PC-9 (cell line): ENCODE measurements around the gene DCAF7. TPM values are rescaled to one million over a fixed set of nuclear protein-coding genes. Genes with fewer than 3 reads are reported as not detected.

Source experiments
- BruUV-seq: library from RNA; stranded (reverse); fragments of 400-500 nt; replicated peaks from 2 replicates; lab custom pipeline; 2021; lab: Mats Ljungman, UMichigan
- CTCF ChIA-PET: fragments of 300-600 bp; sonication (Branson Sonifier 250); formaldehyde crosslinking; loops from one replicate; lab custom pipeline; 2022; ENCODE audit warnings: antibody characterized with exemption; lab: Charles Lee
- POLR2A ChIA-PET: fragments of 300-600 bp; sonication (Branson Sonifier 250); formaldehyde crosslinking; loops from one replicate; lab custom pipeline; 2022; ENCODE audit warnings: antibody characterized with exemption; ENCODE audit not compliant: unreplicated experiment; lab: Charles Lee
- DNase-seq, 2 experiments: peaks; one replicate each; pipeline versions ENCODE4 v3.0.0 to v3.0.0-alpha.2; 2015 to 2022; ENCODE audit warnings: mixed read lengths in 1 of 2
- H2AFZ ChIP-seq: fragments of 200-600 bp; sonication (generic); 2 replicates; pipeline ENCODE4 v1.8.1; 2017; ENCODE audit warnings: antibody characterized with exemption
- H3F3A ChIP-seq: fragments of 200-600 bp; sonication (generic); 2 replicates; pipeline ENCODE4 v1.8.1; 2017; ENCODE audit warnings: antibody characterized with exemption, mild to moderate bottlenecking, low read depth; ENCODE audit not compliant: insufficient read depth
- H3K27ac ChIP-seq: fragments of 200-600 bp; sonication (generic); 2 replicates; pipeline ENCODE4 v1.6.1; 2016; ENCODE audit warnings: mixed run types
- H3K27me3 ChIP-seq: fragments of 200-600 bp; sonication (generic); 2 replicates; pipeline ENCODE4 v1.6.1; 2016; ENCODE audit warnings: low read depth, mixed run types; ENCODE audit not compliant: insufficient read depth
- H3K36me3 ChIP-seq: fragments of 200-600 bp; sonication (generic); 2 replicates; pipeline ENCODE4 v1.6.1; 2016; ENCODE audit warnings: low read depth, mixed run types
- H3K4me1 ChIP-seq: fragments of 200-600 bp; sonication (generic); replicated peaks from 2 replicates; pipeline ENCODE4 v1.6.1; 2016; ENCODE audit warnings: mixed run types; ENCODE audit not compliant: insufficient read depth
- H3K4me2 ChIP-seq: fragments of 200-600 bp; sonication (generic); 2 replicates; pipeline ENCODE4 v1.6.1; 2017; ENCODE audit warnings: mixed run types
- H3K4me3 ChIP-seq: fragments of 200-600 bp; sonication (generic); 2 replicates; pipeline ENCODE4 v1.6.1; 2016; ENCODE audit warnings: mixed run types
- H3K79me2 ChIP-seq: fragments of 200-600 bp; sonication (generic); 2 replicates; pipeline ENCODE4 v1.6.1; 2017; ENCODE audit warnings: low read depth, mixed run types
- H3K9me2 ChIP-seq: fragments of 200-600 bp; sonication (generic); 2 replicates; pipeline ENCODE4 v1.8.1; 2017; ENCODE audit warnings: mild to moderate bottlenecking; ENCODE audit not compliant: insufficient read depth
- H3K9me3 ChIP-seq: fragments of 200-600 bp; sonication (generic); 2 replicates; pipeline ENCODE4 v1.8.1; 2016; ENCODE audit warnings: low read depth; ENCODE audit not compliant: insufficient read depth
- H4K20me1 ChIP-seq: fragments of 200-600 bp; sonication (generic); 2 replicates; pipeline ENCODE4 v1.8.1; 2017; ENCODE audit not compliant: insufficient read depth
- EZH2 ChIP-seq: fragments of 200-600 bp; sonication (generic); IDR thresholded peaks from 2 replicates; pipeline ENCODE4 v1.8.0; 2017; ENCODE audit warnings: antibody characterized with exemption, low read depth
- intact Hi-C: fragments of 100-400 bp; cut with micrococcal nuclease; formaldehyde crosslinking; loops from one replicate; pipeline ENCODE4 v1.10.0; 2022; ENCODE audit not compliant: unreplicated experiment
- total RNA-seq: library from RNA; stranded (reverse); gene quantifications from 2 replicates; pipeline ENCODE4 v1.2.3, GENCODE V29; 2021
- TF ChIP-seq, protein P1 (sequence below): fragments of 200-600 bp; sonication (generic); conservative IDR thresholded peaks from 2 replicates; pipeline ENCODE4 v1.6.1; 2017; ENCODE audit warnings: mixed run types, antibody characterized with exemption, mild to moderate bottlenecking, moderate library complexity

Gene DCAF7
- total RNA-seq, 1 experiment from 2014 or later = 78.9 TPM

DNA sequence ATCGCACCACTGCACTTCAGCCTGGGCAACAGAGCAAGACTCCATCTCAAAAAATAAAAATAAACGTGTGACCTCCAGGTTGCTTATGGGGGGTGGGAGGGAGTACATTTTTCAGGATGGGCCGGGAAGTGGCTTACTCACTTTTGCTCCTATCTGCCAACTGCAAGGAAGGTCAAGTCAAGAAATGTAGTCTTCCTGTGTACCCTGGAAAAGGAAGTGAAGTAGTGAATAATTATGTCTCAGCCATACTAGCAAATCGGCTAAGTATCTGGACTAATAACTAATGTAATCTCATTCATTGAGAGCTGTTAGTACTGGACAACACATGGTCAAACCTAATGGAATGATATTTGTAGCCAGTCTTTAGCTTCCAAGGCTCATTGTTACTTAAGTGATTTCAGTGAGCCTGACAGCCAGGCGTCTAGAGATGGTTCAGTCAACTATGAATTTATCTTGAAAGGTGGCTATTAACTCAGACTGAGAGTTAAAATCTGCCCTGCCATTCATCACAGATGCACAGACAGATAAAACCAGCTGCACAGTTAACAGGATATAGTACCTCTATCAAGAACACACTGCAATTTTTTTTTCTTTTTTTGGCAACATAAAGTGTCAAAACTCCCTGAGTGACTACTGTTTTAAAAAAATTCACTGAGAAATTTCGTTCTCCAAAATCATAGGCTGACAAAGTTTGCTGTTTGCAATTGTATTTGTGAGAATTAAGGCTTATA lies 46.7 kb downstream of the DCAF7 start:
- no peak overlapping the region for H3K4me3 ChIP-seq
- H3K27ac ChIP-seq = no peak overlapping the region
- BruUV-seq = no TSS peak
- no peak overlapping the region for H3K4me2 ChIP-seq
- no peak for TF ChIP-seq EZH2
- TF ChIP-seq, protein P1, sequence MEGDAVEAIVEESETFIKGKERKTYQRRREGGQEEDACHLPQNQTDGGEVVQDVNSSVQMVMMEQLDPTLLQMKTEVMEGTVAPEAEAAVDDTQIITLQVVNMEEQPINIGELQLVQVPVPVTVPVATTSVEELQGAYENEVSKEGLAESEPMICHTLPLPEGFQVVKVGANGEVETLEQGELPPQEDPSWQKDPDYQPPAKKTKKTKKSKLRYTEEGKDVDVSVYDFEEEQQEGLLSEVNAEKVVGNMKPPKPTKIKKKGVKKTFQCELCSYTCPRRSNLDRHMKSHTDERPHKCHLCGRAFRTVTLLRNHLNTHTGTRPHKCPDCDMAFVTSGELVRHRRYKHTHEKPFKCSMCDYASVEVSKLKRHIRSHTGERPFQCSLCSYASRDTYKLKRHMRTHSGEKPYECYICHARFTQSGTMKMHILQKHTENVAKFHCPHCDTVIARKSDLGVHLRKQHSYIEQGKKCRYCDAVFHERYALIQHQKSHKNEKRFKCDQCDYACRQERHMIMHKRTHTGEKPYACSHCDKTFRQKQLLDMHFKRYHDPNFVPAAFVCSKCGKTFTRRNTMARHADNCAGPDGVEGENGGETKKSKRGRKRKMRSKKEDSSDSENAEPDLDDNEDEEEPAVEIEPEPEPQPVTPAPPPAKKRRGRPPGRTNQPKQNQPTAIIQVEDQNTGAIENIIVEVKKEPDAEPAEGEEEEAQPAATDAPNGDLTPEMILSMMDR = no peak
- H3K36me3 ChIP-seq = no peaks in the 10 kb centered on the region
- peaks cover 12% of the 10 kb centered on the region; the same call in 1 of the 2 replicates for H3K79me2 ChIP-seq
- H3K4me1 ChIP-seq = peaks cover 11% of the 10 kb centered on the region; the same call in 1 of the 2 replicates
- no peaks in the 10 kb centered on the region for H3K9me2 ChIP-seq
- DNase-seq = no peak
- no peaks in the 10 kb centered on the region for H3K9me3 ChIP-seq
- CTCF ChIA-PET = no interaction called here
- no peak overlapping the region for H2AFZ ChIP-seq
- no peaks in the 10 kb centered on the region for H3K27me3 ChIP-seq
- POLR2A ChIA-PET = no interaction called here
- intact Hi-C loops = no loop called here
- H3F3A ChIP-seq = peaks cover 3% of the 10 kb centered on the region; the same call in 1 of the 2 replicates
- peaks cover 4% of the 10 kb centered on the region; the same call in 1 of the 2 replicates for H4K20me1 ChIP-seq

DNA sequence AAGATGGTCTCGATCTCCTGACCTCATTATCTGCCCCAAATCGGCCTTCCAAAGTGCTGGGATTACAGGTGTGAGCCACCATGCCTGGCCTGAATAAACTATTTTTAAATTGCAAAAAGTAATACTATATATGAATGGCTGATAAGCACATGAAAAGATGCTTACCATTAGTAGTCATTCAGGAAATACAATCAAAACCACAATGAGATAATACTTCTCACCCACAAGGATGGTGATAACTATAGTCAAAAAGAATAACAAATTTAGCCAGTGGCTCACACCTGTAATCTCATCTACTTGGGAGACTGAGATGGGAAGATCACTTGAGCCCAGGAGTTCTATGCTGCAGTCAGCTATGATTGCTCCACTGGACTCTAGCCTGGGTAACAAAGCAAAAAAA lies 48.0 kb downstream of the DCAF7 start:
- no peak overlapping the region for H3K4me2 ChIP-seq
- peaks cover 1% of the 10 kb centered on the region; the same call in 1 of the 2 replicates for H4K20me1 ChIP-seq
- peaks cover 11% of the 10 kb centered on the region; the same call in 1 of the 2 replicates for H3K4me1 ChIP-seq
- BruUV-seq = no TSS peak
- no peak for DNase-seq
- H3K36me3 ChIP-seq = no peaks in the 10 kb centered on the region
- ChIA-PET CTCF (no interaction called here), POLR2A (no interaction called here)
- H3K9me3 ChIP-seq = no peaks in the 10 kb centered on the region
- TF ChIP-seq, protein P1 = no peak
- no peak for TF ChIP-seq EZH2
- no peak overlapping the region for H3K4me3 ChIP-seq
- no peaks in the 10 kb centered on the region for H3K9me2 ChIP-seq
- H2AFZ ChIP-seq = no peak overlapping the region
- H3F3A ChIP-seq = no peaks in the 10 kb centered on the region; the same call in 1 of the 2 replicates
- H3K27ac ChIP-seq = no peak overlapping the region
- H3K27me3 ChIP-seq = no peaks in the 10 kb centered on the region
- H3K79me2 ChIP-seq = peaks cover 14% of the 10 kb centered on the region; the same call in 1 of the 2 replicates
- intact Hi-C loops = no loop called here

DNA sequence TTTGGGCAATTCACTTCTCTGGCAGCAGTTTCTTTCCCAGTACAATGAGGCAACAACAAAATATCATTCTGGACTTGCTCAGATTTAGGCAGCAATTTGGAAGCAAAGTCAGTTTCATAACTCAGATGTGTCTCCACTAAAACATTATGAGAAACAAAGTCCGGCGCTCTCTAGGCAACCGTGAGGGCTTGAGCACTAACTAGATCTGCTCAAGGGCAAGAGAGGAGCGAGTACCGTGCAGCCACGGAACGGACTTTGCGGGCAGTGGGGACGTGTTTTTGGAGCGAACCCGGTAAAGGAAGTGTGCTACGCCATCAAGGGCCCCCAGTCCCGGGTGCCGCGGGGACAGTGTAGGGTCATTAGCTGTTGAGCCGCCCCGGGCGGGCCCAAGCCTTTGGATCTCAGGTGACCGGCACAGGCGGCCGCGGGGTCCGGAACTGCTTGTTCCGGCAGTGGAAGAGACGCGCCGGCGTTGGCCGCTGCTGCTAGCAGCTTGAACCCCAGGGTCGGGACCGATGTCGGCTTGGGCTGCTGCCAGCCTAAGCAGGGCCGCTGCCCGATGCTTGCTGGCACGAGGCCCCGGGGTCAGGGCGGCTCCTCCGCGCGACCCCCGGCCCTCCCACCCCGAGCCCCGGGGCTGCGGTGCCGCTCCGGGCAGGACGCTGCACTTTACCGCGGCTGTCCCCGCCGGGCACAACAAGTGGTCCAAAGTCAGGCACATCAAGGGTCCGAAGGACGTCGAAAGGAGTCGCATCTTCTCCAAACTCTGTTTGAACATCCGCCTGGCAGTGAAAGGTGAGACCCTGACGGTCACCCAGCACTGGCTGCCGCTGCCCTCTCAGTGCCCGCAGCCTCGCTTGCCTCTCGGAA lies 50.5 kb downstream of the DCAF7 start, which contains the start of gene TACO1:
Gene TACO1 (plus strand): TSS at position 327 of the 870 bp plus-strand sequence. CDS start 189 bp downstream, at position 516.
- no peaks in the 10 kb centered on the region for H3K9me3 ChIP-seq
- ChIA-PET CTCF (no interaction called here), POLR2A (no interaction called here)
- H3K27me3 ChIP-seq = no peaks in the 10 kb centered on the region
- H4K20me1 ChIP-seq = no peaks in the 10 kb centered on the region; the same call in 1 of the 2 replicates
- no peaks in the 10 kb centered on the region; the same call in 1 of the 2 replicates for H3F3A ChIP-seq
- H2AFZ ChIP-seq = peak within 1 kb of the TSS; percentile 95
- BruUV-seq = no TSS peak
- intact Hi-C loops = no loop called here
- TF ChIP-seq, protein P1 = no peak
- TF ChIP-seq EZH2 = no peak
- H3K79me2 ChIP-seq = peaks cover 14% of the 10 kb centered on the region; the same call in 1 of the 2 replicates
- peak; percentile 61 to 79 for DNase-seq
- H3K27ac ChIP-seq = no peak within 1 kb of the TSS
- no peaks in the 10 kb centered on the region for H3K9me2 ChIP-seq
- peak within 1 kb of the TSS; percentile 83 for H3K4me2 ChIP-seq
- H3K4me3 ChIP-seq = peak within 1 kb of the TSS; percentile 89
- peaks cover 7% of the 10 kb centered on the region; the same call in 1 of the 2 replicates for H3K36me3 ChIP-seq
- H3K4me1 ChIP-seq = peaks cover 11% of the 10 kb centered on the region; the same call in 1 of the 2 replicates
